Activated CD8-positive, alpha-beta memory T cell treated with anti-CD3 and anti-CD28 coated beads, Interleukin-2, amount 10 ng/mL, durations not matched to agents 7 days and 5 days (primary cell): ENCODE measurements around the gene TRIML2. TPM values are rescaled to one million over a fixed set of nuclear protein-coding genes. Genes with fewer than 3 reads are reported as not detected.
"Not testable (repeated sequence)": the region's sequence is repeated elsewhere in the genome, so short reads cannot be mapped to it uniquely, and the experiment has no call there.

Experiments
- ATAC-seq: fragments of 150-1000 bp; cut with Tn5 transposase; one replicate; pipeline ENCODE4 v1.10.0; 2021; ENCODE audit warnings: moderate library complexity
- CTCF ChIA-PET: fragments of 350-600 bp; sonication (Branson Sonifier 250); formaldehyde crosslinking; loops from one replicate; lab custom pipeline; 2021; ENCODE audit warnings: antibody characterized with exemption; lab: Charles Lee
- DNase-seq: peaks from one replicate; pipeline ENCODE4 v3.0.0-alpha.2; 2020
- H3K27ac Mint-ChIP-seq: one replicate; pipeline ENCODE4 v1.8.0; 2021; ENCODE audit warnings: mild to moderate bottlenecking, mixed read lengths
- H3K27me3 Mint-ChIP-seq: one replicate; pipeline ENCODE4 v1.8.0; 2021; ENCODE audit warnings: mixed read lengths
- H3K36me3 Mint-ChIP-seq: one replicate; pipeline ENCODE4 v1.8.0; 2021; ENCODE audit warnings: mild to moderate bottlenecking, mixed read lengths
- H3K4me1 Mint-ChIP-seq: one replicate; pipeline ENCODE4 v1.8.0; 2021; ENCODE audit warnings: mixed read lengths
- H3K4me3 Mint-ChIP-seq: one replicate; pipeline ENCODE4 v1.8.0; 2021; ENCODE audit warnings: mild to moderate bottlenecking, moderate library complexity, mixed read lengths
- H3K9me3 Mint-ChIP-seq: one replicate; pipeline ENCODE4 v1.8.0; 2022; ENCODE audit warnings: low read depth, mixed read lengths
- total RNA-seq, 2 experiments: library from RNA; stranded (reverse); gene quantifications; one replicate each; pipeline ENCODE4 v1.2.3, GENCODE V29; 2021

TRIML2 gene
- total RNA-seq, 2 experiments from 2014 or later, result not detected

- CTCF ChIA-PET, result no interaction called here
- no peak for DNase-seq
- Mint-ChIP-seq H3K4me1 (no peaks in the 10 kb centered on the region), H3K36me3 (no peaks in the 10 kb centered on the region), H3K27me3 (no peaks in the 10 kb centered on the region), H3K27ac (no peak overlapping the region), H3K9me3 (peaks cover 5% of the 10 kb centered on the region), H3K4me3 (no peak overlapping the region)
- ATAC-seq, result no peak
Observed at GRCh38 chr4:188061083-188061482, 48.3 kb downstream of the TRIML2 start.

- no peak for ATAC-seq
- no peak overlapping the region for H3K4me3 Mint-ChIP-seq
- H3K9me3 Mint-ChIP-seq, result peaks cover 7% of the 10 kb centered on the region
- no peak for DNase-seq
- no peaks in the 10 kb centered on the region for H3K27me3 Mint-ChIP-seq
- no peak overlapping the region for H3K27ac Mint-ChIP-seq
- no peaks in the 10 kb centered on the region for H3K36me3 Mint-ChIP-seq
- H3K4me1 Mint-ChIP-seq, result no peaks in the 10 kb centered on the region
- CTCF ChIA-PET, result no interaction called here
Observed at GRCh38 chr4:188053302-188053701, 56.1 kb downstream of the TRIML2 start.

GRCh38 chr4:188046657-188047056, 62.7 kb downstream of the TRIML2 start:
- no peaks in the 10 kb centered on the region for H3K36me3 Mint-ChIP-seq
- DNase-seq (no peak), ATAC-seq (no peak)
- CTCF ChIA-PET, result no interaction called here
- H3K4me1 Mint-ChIP-seq, result no peaks in the 10 kb centered on the region
- no peak overlapping the region for H3K27ac Mint-ChIP-seq
- H3K9me3 Mint-ChIP-seq, result peaks cover 8% of the 10 kb centered on the region
- no peak overlapping the region for H3K4me3 Mint-ChIP-seq
- H3K27me3 Mint-ChIP-seq, result no peaks in the 10 kb centered on the region

- H3K4me3 Mint-ChIP-seq, H3K4me1 Mint-ChIP-seq, DNase-seq, H3K36me3 Mint-ChIP-seq, H3K27ac Mint-ChIP-seq, CTCF ChIA-PET, H3K27me3 Mint-ChIP-seq, ATAC-seq, H3K9me3 Mint-ChIP-seq: not testable (repeated sequence)
Observed at GRCh38 chr4:188045461-188045860, 63.9 kb downstream of the TRIML2 start.

- CTCF ChIA-PET, result no interaction called here
- Mint-ChIP-seq H3K4me1 (no peaks in the 10 kb centered on the region), H3K27ac (no peak overlapping the region), H3K27me3 (no peaks in the 10 kb centered on the region), H3K4me3 (no peak overlapping the region), H3K9me3 (peaks cover 11% of the 10 kb centered on the region), H3K36me3 (no peaks in the 10 kb centered on the region)
- no peak for DNase-seq
- no peak for ATAC-seq
Observed at GRCh38 chr4:188043154-188043553, 66.2 kb downstream of the TRIML2 start.

GRCh38 chr4:188042191-188042590, 67.2 kb downstream of the TRIML2 start:
- H3K4me3 Mint-ChIP-seq, result no peak overlapping the region
- H3K4me1 Mint-ChIP-seq, result no peaks in the 10 kb centered on the region
- no peaks in the 10 kb centered on the region for H3K36me3 Mint-ChIP-seq
- H3K9me3 Mint-ChIP-seq, result peaks cover 11% of the 10 kb centered on the region
- no peak overlapping the region for H3K27ac Mint-ChIP-seq
- ATAC-seq, result no peak
- CTCF ChIA-PET, result no interaction called here
- DNase-seq, result no peak
- H3K27me3 Mint-ChIP-seq, result no peaks in the 10 kb centered on the region

- CTCF ChIA-PET, result no interaction called here
- Mint-ChIP-seq H3K27me3 (no peaks in the 10 kb centered on the region), H3K27ac (no peak overlapping the region), H3K9me3 (peaks cover 11% of the 10 kb centered on the region), H3K4me3 (no peak overlapping the region), H3K4me1 (no peaks in the 10 kb centered on the region), H3K36me3 (no peaks in the 10 kb centered on the region)
- no peak for DNase-seq
- ATAC-seq, result no peak
Observed at GRCh38 chr4:188041721-188042120, 67.7 kb downstream of the TRIML2 start.

Other genes starting within 250 kb of the TRIML2 start
- not detected for gene ZFP42, start 113.8 kb downstream of the TRIML2 start, total RNA-seq
- not detected for gene TRIML1, start 29.8 kb upstream of the TRIML2 start, total RNA-seq